CD4-positive, alpha-beta T cell (primary cell): Measurements from ENCODE around the gene CRYGN. TPM values are rescaled to one million over a fixed set of nuclear protein-coding genes. Genes with fewer than 3 reads are reported as not detected.

Experiments
- ATAC-seq: fragments of 200-7000 bp; cut with Tn5 transposase; one replicate; pipeline ENCODE4 v1.10.0; 2022; ENCODE audit warnings: mild to moderate bottlenecking; ENCODE audit not compliant: poor library complexity
- CTCF ChIA-PET: fragments of 350-600 bp; sonication (Branson Sonifier 250); formaldehyde crosslinking; loops from one replicate; lab custom pipeline; 2021; ENCODE audit warnings: antibody characterized with exemption, inconsistent platforms; lab: Charles Lee
- POLR2A ChIA-PET: fragments of 350-600 bp; sonication (Branson Sonifier 250); formaldehyde crosslinking; loops from one replicate; lab custom pipeline; 2021; ENCODE audit warnings: antibody characterized with exemption, inconsistent platforms; lab: Charles Lee
- DNase-seq, 14 experiments: peaks; one replicate each; pipeline ENCODE4 v3.0.0-alpha.2; 2013 to 2020; ENCODE audit warnings: mixed read lengths in 2 of 14
- H3K27ac ChIP-seq, 2 donors: one replicate each; pipeline versions ENCODE4 v1.5.1 to v1.7.0; 2013; ENCODE audit warnings: low read length in 2 of 2, low read depth in 1 of 2, mild to moderate bottlenecking in 1 of 2
- H3K27me3 ChIP-seq, 2 experiments: 1 replicate in 1 of 2; 2 replicates in 1 of 2; pipeline versions ENCODE4 v1.6.1 to v1.7.0; 2013; ENCODE audit warnings: low read length in 2 of 2, control low read depth in 1 of 2, mild to moderate bottlenecking in 1 of 2, moderate library complexity in 1 of 2; ENCODE audit not compliant: insufficient read depth in 2 of 2, control insufficient read depth in 1 of 2
- H3K36me3 ChIP-seq: one replicate; pipeline ENCODE4 v1.6.1; 2013; ENCODE audit warnings: low read length, control low read depth; ENCODE audit not compliant: insufficient read depth
- H3K4me1 ChIP-seq: one replicate; pipeline ENCODE4 v1.6.1; 2013; ENCODE audit warnings: low read length, control low read depth; ENCODE audit not compliant: insufficient read depth
- H3K4me3 ChIP-seq: one replicate; pipeline ENCODE4 v1.5.1; 2013; ENCODE audit warnings: mild to moderate bottlenecking, low read length, moderate library complexity
- H3K9me3 ChIP-seq, 2 experiments: 1 replicate in 1 of 2; 2 replicates in 1 of 2; pipeline versions ENCODE4 v1.6.1 to v1.7.0; 2013; ENCODE audit warnings: low read length in 2 of 2, mild to moderate bottlenecking in 2 of 2, control low read depth in 1 of 2, moderate library complexity in 1 of 2; ENCODE audit not compliant: control insufficient read depth in 1 of 2, insufficient read depth in 1 of 2
- H3K27ac Mint-ChIP-seq: one replicate; pipeline ENCODE4 v1.8.0; 2020; ENCODE audit warnings: mixed read lengths
- H3K27me3 Mint-ChIP-seq: one replicate; pipeline ENCODE4 v1.8.0; 2021; ENCODE audit warnings: mixed read lengths
- H3K36me3 Mint-ChIP-seq: one replicate; pipeline ENCODE4 v1.8.0; 2021; ENCODE audit warnings: low read depth, mixed read lengths
- H3K4me1 Mint-ChIP-seq: one replicate; pipeline ENCODE4 v1.8.0; 2021; ENCODE audit warnings: low read depth, mixed read lengths
- H3K4me3 Mint-ChIP-seq: one replicate; pipeline ENCODE4 v1.8.0; 2020; ENCODE audit warnings: mild to moderate bottlenecking, mixed read lengths
- H3K9me3 Mint-ChIP-seq: one replicate; pipeline ENCODE4 v1.8.0; 2020; ENCODE audit warnings: mixed read lengths
- CTCF ChIP-seq: fragments of 200-600 bp; IDR thresholded peaks from one replicate; pipeline ENCODE4 v1.8.0; 2022; ENCODE audit warnings: antibody characterized with exemption, mild to moderate bottlenecking
- intact Hi-C, 2 experiments: fragments of 100-400 bp; cut with DNase I in 1 of 2; cut with micrococcal nuclease in 1 of 2; formaldehyde crosslinking; loops; one replicate each; pipeline versions ENCODE4 v1.15.1 to v1.9.0; 2023 to 2025; cut with DNase I, micrococcal nuclease
- total RNA-seq, 174 experiments: library from RNA in 2 of 174; stranded (reverse) in 2 of 174; gene quantifications; one replicate each; pipeline ENCODE4 v1.2.3 and lab custom pipeline; 2021 to 2026

The CRYGN gene
- total RNA-seq, 2 experiments from 2014 or later: 0.14 TPM; not detected in 1

DNA sequence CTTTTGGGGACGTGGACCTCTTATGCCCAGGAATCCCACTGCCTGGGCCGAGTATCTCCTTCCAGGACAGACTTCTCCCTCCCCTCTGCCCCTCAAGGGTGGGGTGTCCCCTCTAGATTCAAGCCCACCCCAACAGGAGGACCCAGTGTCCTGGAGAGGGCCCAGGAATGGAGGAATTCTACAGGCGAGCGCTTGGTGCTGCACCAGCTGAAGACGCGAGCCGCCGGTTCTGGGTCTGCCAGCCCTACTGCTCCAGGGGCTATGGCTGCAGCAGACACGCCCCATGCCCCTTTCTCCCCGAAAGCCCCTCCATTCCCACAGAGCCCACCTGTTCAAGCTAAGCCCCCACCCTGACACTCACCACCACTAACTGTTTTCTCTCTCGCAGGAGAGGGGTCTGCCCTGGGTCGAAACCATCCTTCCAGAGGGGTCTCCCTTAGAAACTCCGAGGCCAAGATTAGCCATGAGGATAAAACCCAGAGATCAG, 8.6 kb downstream of the CRYGN start:
- intact Hi-C loops: loop anchor here in 1 of 2 experiments (1.0 kb wide), 1 partner anchor 12 kb away; no protein-coding TSS in a partner anchor
- ChIA-PET POLR2A (interaction anchor here (4.5 kb wide), 1 partner anchor 10 kb away, joined by 31 read pairs; the partner anchor contains the start of gene CRYGN), CTCF (interaction anchor here (4.3 kb wide), 1 partner anchor 17 kb away, joined by 16 read pairs; no protein-coding TSS in a partner anchor)
- TF ChIP-seq CTCF: no peak
- peak overlapping the region; percentile 85 for H3K27ac Mint-ChIP-seq
- no peaks in the 10 kb centered on the region for H3K36me3 Mint-ChIP-seq
- H3K9me3 ChIP-seq: no peaks in the 10 kb centered on the region
- DNase-seq (no peak), ATAC-seq (no peak)
- H3K4me3 ChIP-seq: no peak overlapping the region
- H3K4me3 Mint-ChIP-seq: no peak overlapping the region
- no peaks in the 10 kb centered on the region for H3K27me3 Mint-ChIP-seq
- H3K4me1 Mint-ChIP-seq: peaks cover 58% of the 10 kb centered on the region
- H3K9me3 Mint-ChIP-seq: no peaks in the 10 kb centered on the region
- H3K4me1 ChIP-seq: peaks cover 82% of the 10 kb centered on the region
- no peak overlapping the region for H3K27ac ChIP-seq
- H3K36me3 ChIP-seq: no peaks in the 10 kb centered on the region
- H3K27me3 ChIP-seq: no peaks in the 10 kb centered on the region

GRCh38 chr7:151430391-151431205, 9.3 kb downstream of the CRYGN start:
- Mint-ChIP-seq H3K36me3 (no peaks in the 10 kb centered on the region), H3K4me1 (peaks cover 58% of the 10 kb centered on the region), H3K27me3 (no peaks in the 10 kb centered on the region), H3K9me3 (no peaks in the 10 kb centered on the region), H3K27ac (peak overlapping the region; percentile 85), H3K4me3 (no peak overlapping the region)
- Histone ChIP-seq H3K27me3 (no peaks in the 10 kb centered on the region), H3K36me3 (no peaks in the 10 kb centered on the region), H3K9me3 (no peaks in the 10 kb centered on the region), H3K4me1 (peaks cover 82% of the 10 kb centered on the region), H3K4me3 (no peak overlapping the region), H3K27ac (peak overlapping the region; percentile 28 to 47)
- DNase-seq: peak in 1 of 14 experiments; percentile 28
- intact Hi-C loops: loop anchor here (1.0 kb wide), 2 partner anchors 13 to 21 kb away; no protein-coding TSS in a partner anchor
- CTCF ChIA-PET: interaction anchor here (0.8 to 4.3 kb wide), 3 partner anchors 10 to 62 kb away, joined by 3 to 16 read pairs (median 5); no protein-coding TSS in a partner anchor
- POLR2A ChIA-PET: interaction anchor here (0.5 to 4.5 kb wide), 17 partner anchors 9 to 202 kb away, joined by 3 to 31 read pairs (median 4); partner anchors contain the start of genes CRYGN, NUB1, RHEB and WDR86
- no peak for ATAC-seq
- TF ChIP-seq CTCF: no peak

GRCh38 chr7:151429560-151430331, 10.2 kb downstream of the CRYGN start:
- H3K4me1 ChIP-seq: peaks cover 78% of the 10 kb centered on the region
- Mint-ChIP-seq H3K9me3 (no peaks in the 10 kb centered on the region), H3K4me3 (peak overlapping the region; percentile 16), H3K36me3 (no peaks in the 10 kb centered on the region), H3K4me1 (peaks cover 55% of the 10 kb centered on the region), H3K27ac (peak overlapping the region; percentile 85), H3K27me3 (no peaks in the 10 kb centered on the region)
- H3K27me3 ChIP-seq: no peaks in the 10 kb centered on the region
- no peaks in the 10 kb centered on the region for H3K9me3 ChIP-seq
- DNase-seq (peak; percentile 38 to 91 (median 64)), ATAC-seq (peak; percentile 83)
- intact Hi-C loops: loop anchor here (1.0 to 2.0 kb wide), 2 partner anchors 20 to 27 kb away; no protein-coding TSS in a partner anchor
- no peak overlapping the region for H3K4me3 ChIP-seq
- TF ChIP-seq CTCF: no peak
- ChIA-PET POLR2A (interaction anchor here (0.5 to 4.5 kb wide), 17 partner anchors 9 to 202 kb away, joined by 3 to 31 read pairs (median 4); partner anchors contain the start of genes CRYGN, NUB1, RHEB and WDR86), CTCF (interaction anchor here (0.8 to 4.3 kb wide), 3 partner anchors 11 to 61 kb away, joined by 3 to 16 read pairs (median 5); no protein-coding TSS in a partner anchor)
- H3K27ac ChIP-seq: peak overlapping the region; percentile 53 to 58
- no peaks in the 10 kb centered on the region for H3K36me3 ChIP-seq
